Retina (tissue), 1 donor: ENCODE measurements around the gene SF1.

Experiments
- DNase-seq: peaks from one replicate; pipeline ENCODE4 v3.0.0-alpha.2; 2016

The SF1 gene

DNA sequence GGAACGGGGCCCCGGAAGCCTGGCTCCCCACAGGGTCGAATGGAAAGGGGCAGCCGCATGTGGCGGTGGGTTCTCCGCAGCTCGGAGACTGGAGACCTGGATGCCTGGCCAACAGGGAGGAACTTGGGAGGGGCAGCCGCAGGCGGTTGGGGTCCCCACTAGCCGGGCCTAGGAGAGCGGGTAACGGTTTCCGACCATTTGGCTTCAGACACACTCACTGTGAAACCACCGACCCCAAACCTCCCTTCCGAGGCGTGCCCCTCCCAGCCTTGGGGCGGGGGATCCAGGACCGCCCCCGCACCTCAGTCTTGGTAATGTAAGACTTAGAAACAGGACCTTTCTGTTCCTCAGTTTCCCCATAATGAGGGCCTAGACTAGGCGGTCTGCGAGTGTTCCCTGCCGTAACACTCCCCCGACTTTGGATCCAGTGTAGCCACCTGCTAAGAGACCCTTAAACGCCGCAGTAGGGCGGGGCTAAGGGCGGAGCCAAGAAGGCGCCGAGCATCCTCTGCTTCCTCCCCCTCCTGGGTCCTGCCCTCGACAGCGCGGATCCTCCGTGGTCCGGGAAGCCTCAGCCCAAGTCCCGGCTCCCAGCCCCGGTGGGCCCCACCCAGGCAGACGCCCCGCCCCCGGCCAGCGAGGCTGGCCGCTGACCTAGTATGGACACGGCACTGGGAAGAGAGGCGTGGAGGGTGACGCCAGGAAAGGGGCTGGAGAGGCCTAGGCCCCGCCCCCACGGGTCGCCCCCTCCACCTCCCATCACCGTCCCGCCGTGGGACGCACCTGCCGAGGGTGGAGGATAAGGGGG is 32.6 kb downstream of the SF1 start:
- DNase-seq = peak; percentile 77

DNA sequence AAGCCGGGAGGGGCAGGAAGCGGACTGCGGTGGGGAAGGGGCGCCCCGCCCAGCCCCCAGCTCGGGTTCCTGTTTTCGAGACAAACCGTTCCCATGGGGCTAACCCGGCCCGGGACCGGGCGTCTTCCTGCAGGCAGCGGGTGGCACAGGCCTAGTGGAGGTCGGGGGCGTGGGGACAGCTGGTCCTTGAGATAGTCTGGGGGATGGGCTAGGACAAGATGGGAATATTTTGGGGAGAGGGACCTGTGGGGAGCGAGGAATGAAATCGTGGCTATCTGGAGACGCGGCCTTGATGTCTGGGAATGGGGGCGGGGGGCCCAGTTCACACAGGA is 33.2 kb downstream of the SF1 start:
- no peak for DNase-seq

DNA sequence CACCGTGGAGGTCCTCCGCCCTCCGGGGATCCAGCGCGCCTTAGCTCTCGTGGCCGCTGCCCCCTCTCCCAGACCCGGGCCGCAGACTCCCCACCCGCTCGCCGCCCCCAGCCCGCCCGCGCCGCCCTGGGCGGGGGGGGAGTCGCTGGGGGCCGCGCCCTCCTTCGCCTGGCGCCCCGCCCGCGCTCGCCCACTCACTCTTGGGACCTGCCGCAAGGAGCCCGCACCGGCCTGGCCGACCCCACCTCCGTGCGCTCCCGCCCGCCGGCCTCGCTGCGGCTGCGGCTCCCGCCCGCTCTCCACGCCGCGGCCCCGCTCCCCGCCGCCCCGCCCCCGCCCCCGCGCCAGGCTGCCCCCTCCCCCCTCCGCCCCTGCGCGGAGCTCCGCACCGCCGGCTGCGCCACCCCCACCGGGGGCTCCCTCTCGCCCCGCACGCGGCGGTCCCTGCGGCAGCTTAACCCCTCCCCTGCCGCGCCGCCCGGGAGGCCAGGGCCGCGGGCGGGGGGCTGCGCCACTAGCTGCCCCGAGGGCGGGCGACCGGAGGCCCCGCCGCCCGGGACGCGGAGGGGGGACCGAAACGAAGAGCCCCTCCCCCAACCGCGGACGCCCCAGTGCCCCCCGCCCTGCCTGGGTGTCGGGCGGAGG is 33.7 kb downstream of the SF1 start:
- DNase-seq = no peak

DNA sequence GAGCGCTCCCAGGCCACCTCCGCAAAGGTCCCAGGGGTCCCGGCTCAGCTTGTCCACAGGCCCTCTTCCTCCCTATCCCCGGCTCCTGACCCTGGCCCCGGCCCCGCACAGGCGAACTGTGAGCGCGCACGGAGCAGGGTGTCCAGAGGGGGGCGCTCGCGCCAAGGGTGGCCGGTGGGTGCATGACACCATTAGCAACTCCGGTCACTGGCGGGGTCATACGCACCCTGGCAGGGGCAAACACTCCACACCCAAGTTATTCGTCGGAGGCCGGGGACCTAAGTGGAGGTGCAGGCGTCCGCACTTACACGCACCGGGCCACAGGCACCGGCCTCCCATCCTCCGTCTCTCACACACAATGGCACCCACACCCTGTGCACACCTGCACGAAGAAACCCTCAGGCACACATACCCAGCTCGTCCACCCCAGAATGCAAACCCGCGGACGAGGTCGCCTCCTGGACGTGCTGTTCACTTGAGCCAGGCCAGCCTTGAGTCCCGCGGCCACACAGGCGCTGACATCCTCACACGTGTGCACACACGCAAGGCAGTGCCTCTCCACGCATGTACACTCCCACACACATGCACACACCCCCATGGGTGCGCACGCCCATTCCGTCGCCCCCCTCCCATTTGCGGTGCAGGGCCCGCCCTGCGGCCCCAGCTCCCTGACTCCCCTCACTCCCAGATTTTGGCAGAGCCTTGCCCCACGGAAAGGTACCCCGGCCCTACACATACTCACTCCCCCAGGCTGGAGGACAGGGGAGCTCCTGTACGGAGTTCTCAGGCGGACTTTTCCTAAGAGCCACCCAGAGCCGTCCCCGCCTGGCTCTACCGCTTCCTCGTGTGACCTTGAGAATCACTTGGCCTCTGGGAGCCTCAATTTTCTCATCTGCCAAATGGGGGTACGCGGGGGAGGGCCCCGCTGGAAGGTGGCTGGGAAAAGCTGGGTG is 34.5 kb downstream of the SF1 start, which contains the start of gene RASGRP2:
RASGRP2 (minus strand) TSS at position 552 of the 953 bp plus-strand sequence. CDS start 1,276 bp downstream, outside the sequence.
- DNase-seq = peak; percentile 65

DNA sequence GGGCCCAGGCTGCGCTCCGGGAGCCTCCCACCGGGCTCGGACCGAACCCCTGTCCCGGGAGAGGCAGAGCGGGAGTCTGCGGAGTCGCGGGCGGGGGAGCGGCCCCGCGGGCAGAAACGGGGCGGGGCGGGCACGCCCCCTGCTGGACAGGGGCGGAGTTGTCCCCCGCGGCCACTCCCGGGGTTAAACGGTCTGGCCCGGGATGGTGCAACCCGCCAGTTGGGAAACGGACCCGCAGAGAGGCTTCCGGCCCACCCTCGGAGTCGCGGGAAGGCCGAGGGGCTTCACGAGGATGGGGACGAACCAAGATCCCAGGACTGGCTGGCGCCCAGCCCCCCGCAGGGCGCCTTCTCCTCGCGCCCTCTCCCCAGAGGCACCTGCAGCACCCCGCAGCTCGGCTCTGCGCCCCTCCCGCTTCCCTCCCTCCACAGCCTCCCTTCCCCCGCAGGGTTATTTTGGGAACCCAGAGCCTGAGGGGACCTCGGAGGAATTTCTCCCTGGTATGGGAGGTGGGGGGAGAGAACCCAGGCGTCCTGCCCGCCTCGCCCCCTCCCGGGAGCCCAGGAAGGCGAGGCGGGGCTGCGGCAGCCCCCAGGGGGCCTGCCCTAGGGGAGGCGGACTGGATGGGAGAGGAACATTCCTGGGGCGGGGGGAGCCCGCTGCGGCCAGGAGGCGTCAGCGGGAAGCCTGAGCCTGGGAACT is 35.3 kb downstream of the SF1 start:
- peak; percentile 34 for DNase-seq

DNA sequence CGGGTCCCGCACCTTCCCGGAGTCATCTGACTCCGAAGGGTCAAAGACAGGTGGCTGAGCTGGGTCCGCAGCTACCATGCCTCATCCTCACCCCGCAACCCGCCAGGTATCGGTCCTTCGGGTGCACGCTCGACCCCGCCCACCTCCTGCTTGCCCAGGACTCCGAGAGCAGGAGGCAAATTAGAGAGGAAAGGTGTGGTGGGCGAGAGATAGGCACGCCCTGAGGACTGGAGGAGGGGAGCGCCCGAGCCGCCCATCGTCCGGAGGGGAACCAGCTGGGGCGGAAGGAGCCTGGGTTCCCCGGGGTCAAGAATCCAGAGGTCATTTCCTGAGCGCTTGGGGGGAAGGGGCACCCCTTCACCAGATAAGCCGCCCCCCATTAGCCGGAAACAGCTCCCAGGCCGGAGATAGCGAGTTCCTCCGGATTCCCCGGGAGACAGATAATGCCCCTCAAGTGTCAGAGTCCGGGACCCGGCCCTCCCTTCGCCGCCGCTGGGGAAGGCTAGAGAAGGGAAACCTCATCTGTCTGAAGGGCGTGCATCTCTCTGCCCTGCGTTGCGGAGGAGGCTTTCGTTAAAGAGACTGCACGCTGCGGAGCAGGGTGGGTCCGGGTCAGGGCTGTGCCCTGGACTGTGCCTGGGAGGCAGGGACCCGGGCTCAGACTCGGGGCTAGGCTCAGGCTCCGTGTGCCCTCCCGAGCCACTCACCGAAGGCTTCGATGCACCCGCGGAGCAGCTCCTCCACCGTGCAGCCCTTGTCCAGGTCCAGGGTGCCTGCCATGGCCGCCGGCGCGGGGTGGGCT is 36.1 kb downstream of the SF1 start:
- peak; percentile 60 for DNase-seq

DNA sequence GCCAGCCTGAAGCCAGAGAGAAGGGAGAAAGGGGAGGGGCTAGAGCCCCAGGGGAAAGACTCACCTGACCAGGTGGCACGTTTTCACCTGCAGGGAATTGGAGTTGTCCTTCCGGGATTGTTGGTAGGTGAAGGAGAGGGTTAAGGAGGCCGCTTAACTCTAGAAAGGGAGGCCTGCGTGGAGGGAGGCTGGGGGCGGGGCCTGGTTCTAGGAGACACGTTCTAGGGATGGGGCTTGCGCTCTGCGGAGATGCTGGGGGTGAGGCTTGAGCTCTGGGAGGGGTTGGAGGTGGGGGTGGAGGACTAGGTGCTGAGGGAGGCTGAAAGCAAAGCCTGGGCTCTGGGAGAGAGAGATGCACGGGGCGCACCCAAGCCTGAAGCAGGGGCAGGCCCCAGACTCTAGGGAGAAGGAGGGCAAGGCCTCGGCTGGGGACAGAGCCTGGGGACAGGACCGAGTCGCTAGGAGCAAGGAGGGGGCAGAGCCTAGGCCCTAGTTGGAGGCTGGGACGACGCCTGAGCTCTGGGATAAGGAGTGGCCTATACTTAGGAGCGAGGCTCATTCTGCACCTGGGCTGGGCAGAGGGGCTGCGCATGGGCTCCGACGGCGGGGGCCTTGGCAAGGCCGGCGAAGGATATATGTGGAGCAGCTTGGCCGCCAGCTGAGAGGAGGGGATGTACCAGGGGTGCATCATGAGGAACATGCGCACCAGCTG is 36.8 kb downstream of the SF1 start:
- DNase-seq = no peak

DNA sequence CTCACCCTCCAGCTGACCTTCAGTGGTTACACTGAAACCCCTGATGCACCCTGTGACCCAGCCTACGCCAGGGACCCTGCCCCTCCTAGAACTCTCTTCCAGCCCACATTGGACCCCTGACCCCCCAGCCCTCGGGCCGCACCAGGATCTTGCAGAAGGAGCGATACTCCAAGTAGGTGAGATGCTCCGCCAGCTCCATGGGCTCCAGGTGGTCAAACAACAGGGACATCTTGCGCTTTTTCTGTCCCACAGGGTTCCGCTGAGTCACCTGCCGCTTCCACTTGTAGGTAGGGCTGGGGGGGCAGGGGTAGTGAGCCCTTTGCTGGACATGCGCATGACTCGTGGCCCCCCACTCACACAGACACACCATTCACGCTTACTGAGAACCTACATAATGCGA is 38.5 kb downstream of the SF1 start:
- no peak for DNase-seq

DNA sequence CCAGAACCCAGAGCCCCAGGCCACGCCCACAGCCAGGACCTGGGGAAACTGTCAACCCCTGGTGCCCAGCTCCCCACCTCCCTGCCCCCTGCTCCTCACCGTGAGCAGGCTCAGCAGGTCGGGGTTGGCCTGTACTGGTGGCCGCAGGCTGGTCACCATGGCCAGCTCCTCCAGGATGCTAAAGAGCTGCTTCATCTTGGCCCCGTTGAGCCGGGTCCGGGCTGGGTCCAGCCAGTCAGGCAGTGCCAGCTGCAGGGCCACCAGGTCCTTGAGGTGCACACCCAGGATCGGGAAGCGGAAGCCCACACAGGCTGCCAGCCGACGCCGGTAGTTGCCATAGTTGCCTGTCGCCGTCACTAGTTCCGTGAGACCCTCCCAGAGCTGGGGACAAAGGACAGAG is 41.7 kb downstream of the SF1 start:
- no peak for DNase-seq

DNA sequence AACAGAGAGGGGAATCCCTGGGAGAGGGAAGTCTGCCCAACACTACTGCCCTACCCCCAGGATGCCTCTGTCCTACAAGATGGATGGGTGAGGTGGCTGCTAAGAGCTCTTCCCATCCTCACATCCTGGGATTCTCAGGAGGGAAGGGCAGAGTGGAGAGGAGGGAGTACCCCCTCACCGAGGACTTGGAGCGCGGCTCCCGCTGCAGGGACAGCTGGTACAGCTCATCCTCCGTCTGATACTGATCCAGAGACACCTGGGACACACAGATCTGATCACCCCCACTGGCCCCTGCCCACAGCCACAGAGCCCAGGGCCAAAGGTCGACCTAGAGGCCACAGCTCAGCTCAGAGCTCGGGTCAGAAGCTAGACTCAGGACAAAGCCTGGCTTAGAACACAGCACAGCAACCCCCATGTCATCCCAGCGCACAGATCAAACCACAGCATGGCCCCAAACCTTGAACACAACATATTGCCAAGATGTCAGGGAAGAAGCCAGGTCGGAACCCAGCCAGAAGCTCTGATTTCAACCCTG is 42.5 kb downstream of the SF1 start:
- DNase-seq = no peak

DNA sequence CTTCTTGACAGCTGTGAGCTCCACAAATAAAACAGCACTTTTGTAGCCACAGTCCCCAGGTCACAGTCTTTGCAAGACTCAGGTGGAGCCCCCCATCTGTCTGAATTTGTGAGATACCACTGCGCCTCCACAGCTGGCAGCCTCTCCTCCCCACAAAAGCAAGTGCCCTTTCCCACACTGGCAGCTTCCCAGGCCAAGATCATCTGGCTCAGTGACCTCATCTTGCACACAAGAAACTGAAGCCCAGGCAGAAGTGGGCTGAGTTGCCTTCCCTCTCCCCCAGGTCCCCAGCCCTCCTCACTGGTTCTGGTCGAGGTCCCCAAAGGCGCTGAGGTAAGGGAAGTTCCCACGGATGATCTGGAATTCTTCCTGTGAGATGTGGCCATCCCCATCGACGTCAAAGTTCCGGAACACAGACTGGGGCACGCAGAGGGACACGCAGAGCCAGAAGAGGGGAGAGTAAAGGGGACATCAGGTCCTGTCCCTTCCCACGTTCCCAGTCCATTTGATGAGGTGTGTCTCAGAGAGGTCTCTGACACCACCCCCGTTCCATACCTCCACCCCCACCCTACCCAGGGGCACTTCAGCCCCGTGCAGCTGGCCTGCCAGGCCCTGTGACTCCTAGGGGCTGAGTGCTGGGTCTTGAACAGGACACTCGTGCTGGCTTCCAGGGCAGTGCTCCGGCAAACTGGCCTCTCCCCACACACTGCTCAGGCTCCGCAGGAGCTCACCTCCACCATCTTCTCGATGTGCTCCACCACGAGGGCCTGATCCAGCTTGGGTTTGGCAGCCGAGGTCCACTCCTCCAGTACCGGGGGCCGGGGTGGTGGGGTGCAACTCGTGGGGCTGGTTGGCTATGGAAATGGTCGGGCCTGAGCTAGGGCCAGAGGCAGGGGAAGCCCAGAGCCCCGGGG is 43.3 kb downstream of the SF1 start:
- DNase-seq = no peak

DNA sequence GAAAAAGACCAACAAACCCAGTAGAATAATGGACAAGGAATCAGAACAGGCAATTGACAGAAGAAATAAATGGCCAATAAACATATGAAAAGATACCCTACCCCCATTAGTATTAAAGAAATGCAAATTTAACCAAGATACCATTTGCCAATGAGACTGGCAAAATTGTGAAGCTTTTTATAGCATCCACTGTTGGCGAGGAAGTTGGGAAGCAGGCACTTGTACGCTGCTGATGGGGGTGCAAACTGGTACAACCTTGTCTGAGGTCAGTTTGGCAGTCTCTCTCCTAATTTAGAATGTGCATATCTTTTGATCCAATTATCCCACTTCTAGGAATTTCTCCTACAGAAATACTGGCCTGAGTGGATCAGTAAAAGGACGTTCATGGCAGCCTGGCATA is 46.7 kb downstream of the SF1 start:
- no peak for DNase-seq

DNA sequence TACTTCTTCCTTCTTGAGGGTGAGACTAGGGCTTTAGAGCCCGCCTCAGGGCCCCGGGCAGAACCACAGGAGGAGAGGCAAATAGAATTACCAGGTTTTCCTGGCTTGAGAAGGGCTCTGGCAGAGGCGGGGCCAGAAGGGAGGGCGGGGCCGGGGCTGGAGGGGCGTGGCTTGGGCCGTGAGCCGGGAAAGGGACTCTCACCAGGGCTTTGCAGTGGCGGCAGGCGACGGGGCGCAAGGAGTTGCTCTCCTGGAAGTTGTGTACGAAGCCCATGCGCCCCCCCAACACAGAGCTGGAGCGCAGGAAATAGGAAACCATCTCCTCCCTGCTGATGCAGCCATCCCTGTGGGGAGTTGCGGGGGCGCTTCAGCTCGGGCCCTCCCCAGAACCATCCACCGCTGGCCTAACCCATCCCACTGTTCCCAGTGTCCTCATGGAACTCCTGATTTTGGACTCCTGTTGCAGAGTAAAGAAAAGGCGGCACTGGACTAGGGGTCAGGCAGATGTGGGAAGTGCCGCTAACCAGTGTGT is 48.4 kb downstream of the SF1 start:
- peak; percentile 50 for DNase-seq

DNA sequence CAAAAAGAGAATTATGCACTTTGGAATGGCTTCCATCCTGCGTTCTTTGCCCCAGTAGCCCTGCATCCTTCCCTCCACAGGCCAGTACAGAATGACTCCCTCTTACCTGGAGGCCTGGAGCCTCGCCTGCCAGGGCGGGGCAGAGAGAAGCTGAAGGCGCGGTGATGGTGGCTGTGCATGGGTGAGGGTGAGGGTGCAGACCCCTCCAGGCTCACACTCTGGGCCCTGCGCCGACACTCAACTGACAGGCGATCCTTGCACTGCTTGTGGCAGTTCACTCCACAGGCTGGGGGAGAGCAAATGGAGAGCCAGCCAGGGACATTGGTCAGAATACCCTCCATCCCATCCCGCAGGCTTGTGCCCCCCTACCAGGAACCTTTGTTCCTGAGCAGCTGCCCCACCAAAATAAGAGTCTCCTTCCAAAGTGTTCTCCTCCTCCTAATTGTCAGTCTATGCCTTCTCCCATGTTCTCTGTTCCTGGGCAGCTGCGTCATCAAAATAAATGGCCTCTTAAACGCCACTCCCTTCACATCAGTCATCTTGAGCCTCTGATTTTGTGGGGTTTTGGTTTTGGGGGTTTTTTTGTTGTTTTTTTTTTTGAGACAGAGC is 49.5 kb downstream of the SF1 start:
- DNase-seq = no peak

DNA sequence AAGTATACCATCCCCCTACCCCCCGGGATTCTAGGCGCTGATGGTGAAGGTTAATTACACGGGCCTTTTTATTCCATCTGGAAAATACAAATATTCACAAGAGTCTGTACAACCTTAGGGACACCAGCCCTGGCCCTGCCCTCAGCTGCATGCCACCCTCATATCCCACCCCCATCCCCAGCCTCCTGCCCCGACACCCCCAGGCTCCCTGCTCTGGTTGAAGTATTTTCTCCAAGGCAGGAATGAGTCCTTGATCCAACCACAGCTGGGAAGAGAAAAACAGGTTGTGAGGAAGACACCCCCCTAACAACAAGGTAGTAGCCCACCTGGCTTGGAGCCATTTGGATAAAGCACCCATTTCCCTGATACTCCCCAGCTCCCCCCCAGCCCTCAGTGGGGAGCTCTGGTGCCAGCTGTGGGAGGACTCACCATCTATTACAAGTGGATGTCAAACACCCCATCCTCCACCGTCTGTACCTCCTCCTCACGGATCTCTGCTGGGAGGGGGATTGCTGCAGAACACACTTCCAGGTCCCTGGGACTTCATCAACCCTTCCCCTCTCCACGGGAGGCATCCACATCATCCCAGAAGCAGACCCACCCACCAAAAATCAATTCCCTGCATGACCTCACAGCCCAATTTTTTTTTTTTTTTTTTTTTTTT is 51.3 kb downstream of the SF1 start:
- no peak for DNase-seq

DNA sequence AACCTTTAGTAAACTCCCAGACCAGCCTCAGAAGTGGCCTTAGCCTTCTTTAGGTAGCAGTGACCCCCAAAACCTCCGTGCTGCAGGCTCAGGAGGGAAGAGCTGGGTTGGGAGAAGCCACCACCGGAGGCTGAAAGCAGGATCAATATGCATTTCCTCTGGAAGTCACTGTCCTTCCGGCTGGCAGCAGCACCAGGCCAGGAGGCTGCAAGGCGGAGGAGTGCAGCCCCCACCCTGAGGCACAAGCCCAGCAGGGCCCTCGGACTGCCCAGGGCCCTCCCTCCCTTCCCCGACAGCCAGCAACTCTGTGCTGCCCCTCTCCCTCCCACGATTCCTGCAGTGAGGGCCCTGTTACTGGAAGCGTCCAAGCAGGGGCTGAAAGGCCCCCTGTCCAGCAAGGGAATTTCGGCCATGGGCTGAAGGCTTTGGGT is 52.1 kb downstream of the SF1 start:
- peak; percentile 64 for DNase-seq

DNA sequence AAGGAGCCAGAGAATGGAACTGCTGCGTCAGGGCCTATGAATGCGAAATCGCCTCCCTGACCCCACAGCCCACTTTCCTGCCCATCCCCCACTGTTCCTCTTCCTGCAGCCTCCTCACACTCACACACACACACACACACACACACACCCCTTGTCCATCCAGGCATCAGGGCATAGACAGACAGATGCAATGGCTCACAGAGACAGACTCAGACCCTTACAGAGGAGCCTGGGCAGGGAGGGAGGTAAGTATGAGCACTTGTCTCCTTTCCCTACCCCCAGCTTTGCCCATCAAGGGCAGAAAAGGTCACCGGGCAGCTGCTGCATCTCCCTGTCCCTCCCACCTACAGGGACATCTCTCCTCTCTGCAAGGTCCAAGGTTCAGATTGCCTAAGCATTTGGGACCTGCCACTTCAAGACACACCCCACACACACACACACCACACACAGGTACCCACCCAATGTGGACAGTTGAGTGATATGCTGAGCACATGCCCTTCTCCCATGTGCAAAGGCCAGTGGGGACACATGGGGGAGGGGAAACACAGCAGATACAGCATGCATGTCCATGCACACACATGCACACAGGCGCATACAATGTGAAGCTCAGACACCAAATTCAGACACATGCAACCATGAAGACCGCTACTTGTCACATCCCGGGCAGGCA is 53.3 kb downstream of the SF1 start:
- peak; percentile 65 for DNase-seq
